ENCODE data around the gene TK2.
"Not testable (repeated sequence)": the region's sequence is repeated elsewhere in the genome, so short reads cannot be mapped to it uniquely, and the experiment has no call there.

TK2 gene

DNA sequence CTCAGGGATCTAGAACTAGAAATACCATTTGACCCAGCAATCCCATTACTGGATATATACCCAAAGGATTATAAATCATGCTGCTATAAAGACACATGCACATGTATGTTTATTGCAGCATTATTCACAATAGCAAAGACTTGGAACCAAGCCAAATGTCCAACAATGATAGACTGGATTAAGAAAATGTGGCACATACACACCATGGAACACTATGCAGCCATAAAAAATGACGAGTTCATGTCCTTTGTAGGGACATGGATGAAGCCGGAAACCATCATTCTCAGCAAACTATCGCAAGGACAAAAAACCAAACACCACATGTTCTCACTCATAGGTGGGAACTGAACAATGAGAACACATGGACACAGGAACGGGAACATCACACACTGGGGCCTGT is 48.4 kb downstream of the TK2 start:
- DNase-seq = not testable (repeated sequence)

DNA sequence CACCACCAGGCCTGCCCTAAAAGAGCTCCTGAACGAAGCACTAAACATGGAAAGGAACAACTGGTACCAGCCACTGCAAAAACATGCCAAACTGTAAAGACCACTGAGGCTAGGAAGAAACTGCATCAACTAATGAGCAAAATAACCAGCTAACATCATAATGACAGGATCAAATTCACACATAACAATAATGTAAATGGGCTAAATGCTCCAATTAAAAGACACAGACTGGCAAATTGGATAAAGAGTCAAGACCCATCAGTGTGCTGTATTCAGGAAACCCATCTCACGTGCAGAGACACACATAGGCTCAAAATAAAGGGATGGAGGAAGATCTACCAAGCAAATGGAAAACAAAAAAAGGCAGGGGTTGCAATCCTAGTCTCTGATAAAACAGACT is 52.0 kb downstream of the TK2 start:
- not testable (repeated sequence) for DNase-seq

DNA sequence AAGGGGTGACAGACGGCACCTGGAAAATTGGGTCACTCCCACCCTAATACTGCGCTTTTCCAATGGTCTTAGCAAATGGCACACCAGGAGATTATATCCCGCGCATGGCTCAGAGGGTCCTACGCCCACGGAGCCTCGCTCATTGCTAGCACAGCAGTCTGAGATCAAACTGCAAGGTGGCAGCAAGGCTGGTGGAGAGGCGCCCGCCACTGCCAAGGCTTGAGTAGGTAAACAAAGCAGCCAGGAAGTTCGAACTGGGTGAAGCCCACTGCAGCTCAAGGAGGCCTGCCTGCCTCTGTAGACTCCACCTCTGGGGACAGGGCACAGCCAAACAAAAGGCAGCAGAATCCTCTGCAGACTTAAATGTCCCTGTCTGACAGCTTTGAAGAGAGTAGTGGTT is 53.7 kb downstream of the TK2 start:
- DNase-seq = not testable (repeated sequence)

DNA sequence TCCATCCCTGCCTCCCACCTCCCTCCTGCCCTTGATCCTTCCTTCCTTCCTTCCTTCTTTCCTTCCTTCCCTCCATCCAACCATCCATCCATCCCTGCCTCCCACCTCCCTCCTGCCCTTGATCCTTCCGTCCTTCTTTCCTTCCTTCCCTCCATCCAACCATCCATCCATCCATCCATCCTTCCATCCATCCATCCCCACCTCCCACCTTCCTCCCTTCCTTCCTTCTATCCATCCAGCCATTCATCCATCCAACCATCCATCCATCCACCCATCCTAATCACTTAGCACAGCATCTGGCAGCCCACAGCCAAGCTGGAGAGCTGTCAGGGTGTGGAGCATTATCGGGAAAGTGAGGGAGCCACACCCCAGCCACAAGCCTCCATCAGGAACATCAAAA is 54.5 kb downstream of the TK2 start:
- no peak for DNase-seq

GRCh38 chr16:66494916-66495315 is 55.0 kb downstream of the TK2 start:
- no peak for DNase-seq

- no peak for DNase-seq
Measured at GRCh38 chr16:66493490-66494401, 56.2 kb downstream of the TK2 start.

DNA sequence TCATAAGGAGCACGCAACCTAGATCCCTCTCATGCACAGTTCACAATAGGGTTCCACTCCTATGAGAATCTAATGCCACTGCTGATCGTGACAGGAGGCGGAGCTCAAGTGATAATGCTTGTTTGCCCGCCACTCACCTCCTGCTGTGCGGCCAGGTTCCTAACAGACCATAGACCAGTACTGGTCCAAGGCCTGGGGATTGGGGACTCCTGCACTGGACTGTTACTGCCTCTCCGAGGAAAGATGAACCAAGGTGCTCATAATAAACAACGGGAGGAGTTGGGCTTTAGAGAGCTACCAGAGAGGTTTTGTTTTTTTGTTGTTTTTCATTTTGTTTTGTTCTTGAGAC is 58.2 kb downstream of the TK2 start:
- no peak for DNase-seq

- no peak for DNase-seq
Measured at GRCh38 chr16:66490774-66491715, 58.9 kb downstream of the TK2 start.

DNA sequence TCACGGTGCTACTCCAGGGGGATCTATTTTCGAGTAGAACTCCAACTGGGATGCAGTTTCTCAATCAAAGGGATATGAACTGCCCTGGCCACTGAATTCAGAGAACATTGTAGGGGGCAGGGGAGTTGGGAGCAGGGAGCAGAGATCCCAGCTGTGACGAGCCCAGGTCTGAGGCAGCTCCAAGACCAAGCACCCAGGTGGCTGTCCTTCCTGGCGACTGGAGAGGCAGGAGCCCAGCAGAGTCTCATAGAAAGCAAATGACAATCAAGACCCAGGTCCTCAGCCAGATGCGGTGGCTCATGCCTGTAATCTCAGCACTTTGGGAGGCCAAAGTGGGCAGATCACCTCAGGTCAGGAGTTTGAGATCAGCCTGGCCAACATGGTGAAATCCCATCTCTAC is 60.1 kb downstream of the TK2 start:
- DNase-seq = no peak

- no peak for DNase-seq
Measured at GRCh38 chr16:66489385-66489784, 60.5 kb downstream of the TK2 start.

- DNase-seq = no peak
Measured at GRCh38 chr16:66488505-66488904, 61.4 kb downstream of the TK2 start.

GRCh38 chr16:66487580-66488275 is 62.2 kb downstream of the TK2 start:
- DNase-seq = no peak

GRCh38 chr16:66486773-66487579 is 62.9 kb downstream of the TK2 start:
- DNase-seq = no peak

DNA sequence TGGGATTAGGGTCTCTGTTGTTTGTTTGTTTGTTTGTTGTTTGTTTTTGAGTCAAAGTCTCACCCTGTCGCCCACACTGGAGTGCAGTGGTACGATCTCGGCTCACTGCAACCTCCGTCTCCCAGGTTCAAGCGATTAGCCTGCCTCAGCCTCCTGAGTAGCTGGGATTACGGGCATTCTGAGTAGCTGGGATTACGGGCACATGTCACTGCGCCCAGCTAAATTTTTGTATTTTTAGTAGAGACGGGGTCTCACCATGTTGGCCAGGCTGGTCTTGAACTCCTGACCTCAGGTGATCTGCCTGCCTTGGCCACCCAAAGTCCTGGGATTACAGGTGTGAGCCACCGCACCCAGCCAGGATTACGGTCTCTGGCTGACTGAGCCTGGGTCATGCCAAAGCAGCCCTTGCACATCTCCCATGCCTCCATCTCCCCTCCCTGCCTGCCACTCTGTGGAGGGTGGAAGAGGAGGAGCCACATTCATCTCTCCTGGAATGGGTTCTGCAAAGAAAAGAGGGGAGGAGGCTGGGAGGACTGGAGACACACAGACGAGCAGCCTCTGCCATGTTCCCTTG is 63.6 kb downstream of the TK2 start:
- DNase-seq = no peak

DNA sequence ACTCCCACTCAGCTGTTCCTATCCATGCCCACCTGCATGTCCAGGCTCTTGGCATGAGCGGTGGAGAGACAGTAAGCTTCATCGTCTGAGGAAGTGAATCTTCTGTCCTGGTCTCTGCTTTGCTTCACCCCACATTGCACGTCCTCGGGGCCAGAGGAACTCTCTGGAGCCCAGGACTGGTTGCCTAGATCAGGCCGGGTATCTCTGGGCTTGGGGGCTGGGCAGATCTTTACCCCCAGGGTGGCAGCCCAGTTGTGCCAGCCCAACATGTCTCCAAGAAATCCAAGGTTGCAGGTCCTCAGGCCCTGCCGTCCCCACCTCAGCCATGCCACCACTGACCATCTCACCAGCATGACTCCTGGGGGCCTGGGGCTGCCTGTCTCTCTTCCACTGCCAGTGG is 64.5 kb downstream of the TK2 start:
- DNase-seq = no peak

DNA sequence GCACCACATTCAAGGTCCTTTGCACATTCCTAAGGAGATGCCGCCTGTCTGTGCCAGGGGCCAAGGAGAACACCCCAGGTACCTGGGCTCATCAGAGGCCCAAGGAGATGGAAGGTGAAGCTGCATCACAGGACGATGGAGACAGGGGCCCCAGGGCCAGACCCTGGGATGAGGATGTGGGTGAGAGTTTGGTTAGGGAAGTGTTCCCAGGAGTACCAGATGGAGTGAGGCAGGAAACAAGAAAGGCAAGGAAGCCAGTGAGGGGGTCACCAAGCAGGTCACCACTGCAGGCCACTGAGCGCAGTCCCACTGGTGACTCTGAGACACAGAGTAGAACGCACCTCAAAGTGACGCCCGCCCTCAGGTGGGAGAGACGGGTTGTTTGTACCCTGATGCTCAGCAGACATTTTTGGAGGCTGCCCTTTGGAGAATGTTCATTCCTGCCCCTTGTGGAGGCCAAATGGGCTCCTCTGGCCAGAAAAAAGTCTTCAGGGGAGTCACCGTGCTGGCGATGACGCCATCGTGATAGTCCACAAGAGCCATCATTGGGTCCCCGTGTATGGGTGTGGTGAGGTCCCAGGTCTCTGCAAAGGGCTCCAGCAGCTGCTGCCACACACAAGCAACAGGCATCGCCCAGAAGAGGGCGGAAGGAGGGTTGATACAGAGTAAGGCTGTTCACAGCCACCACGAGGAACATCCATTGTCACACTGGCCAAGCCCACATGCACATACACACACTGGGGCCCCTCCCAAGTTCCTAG is 65.3 kb downstream of the TK2 start:
- no peak for DNase-seq

- DNase-seq = peak; percentile 42 to 61 (median 55)
Measured at GRCh38 chr16:66483689-66484452, 66.1 kb downstream of the TK2 start.

DNA sequence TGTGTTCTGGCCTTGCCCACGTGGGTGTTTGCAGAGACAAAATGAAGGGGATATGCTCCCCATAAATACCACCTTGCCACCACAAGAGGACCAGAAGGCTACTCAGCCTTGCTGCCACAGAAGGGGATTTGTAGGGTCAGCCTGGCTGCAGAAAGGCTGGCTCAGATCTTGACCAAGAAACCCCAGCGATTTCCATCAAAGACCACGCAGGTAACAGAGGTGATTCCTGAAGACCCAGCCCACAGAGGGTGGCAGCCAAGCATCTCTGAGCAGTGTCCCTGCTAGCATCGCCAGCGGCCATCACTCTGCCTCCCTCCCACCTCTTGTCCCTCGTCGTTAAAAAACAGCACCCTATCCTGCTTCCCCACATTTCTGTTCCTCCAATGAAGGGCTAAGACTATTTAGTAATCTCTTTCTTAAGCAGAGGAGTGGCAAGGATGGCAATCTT is 68.0 kb downstream of the TK2 start:
- no peak for DNase-seq

DNA sequence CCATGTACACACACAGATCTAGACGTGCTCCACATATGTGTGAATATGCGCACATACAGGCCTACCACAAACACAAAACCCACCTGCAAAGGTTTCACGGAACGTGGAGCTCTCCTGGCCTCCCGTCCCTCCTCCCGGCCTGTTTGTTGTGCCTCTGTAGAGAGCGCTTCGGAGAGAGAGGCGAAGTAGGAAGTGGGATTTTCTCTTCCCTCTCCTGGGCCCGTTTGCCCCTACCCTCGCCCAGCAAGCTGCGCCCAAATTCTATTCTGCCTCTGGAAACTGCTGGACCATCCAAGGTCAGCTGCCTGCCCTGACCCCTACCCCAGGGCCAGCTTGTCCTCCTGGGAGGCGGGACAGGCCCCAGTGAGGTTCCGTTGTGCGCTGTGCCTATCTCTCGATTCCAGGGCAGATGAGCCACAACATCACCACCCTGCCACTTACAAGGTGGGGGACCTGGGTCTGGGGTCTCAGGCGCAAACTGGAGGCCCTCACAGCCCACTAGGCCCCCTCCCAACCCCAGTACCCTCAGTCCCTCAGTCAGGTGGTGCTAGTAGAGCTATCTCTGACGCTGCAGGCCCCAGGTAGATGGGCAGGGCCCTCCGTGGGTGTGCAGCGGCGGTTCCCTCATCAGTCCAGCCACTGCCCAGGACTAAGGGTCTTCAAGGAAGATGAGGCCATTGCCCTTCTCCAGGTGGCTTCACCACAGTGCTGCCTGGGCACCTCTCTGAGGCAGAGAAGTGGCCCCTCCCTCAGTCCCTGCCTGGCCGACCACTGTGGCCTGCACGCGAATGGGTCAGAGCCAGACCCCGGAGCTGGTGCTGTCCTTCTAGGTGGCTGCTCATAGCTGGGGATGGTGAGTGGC is 68.6 kb downstream of the TK2 start:
- DNase-seq = no peak

Data from activated naive CD4-positive, alpha-beta T cell (primary cell).